Non-pigmented ciliary epithelial cell (primary cell): ENCODE measurements around the gene GATA1.
A peak's percentile ranks its signal among the peaks of the same experiment; 100 is the strongest.

Experiments
- DNase-seq: peaks from one replicate; pipeline ENCODE4 v3.0.0-alpha.2; 2010; ENCODE audit warnings: low read depth

Gene GATA1

DNA sequence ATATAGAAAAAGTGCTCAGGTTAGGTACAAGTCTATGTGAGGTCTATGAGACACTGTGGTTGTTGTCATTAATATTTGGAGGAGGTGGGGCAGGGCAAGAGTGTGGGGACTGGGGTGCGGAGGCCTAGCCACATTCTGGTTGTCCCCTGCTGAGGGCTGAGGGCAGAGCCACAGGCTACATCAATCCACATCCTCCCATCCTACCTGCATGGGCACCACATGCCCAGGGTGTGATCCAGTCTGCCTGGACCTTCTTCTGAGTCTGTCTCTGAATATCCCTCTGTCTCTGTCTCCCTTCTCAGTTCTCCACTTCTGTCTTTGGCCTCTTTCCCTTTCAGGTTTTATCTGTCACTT lies 1.2 kb upstream of the GATA1 start:
- DNase-seq, result no peak

DNA sequence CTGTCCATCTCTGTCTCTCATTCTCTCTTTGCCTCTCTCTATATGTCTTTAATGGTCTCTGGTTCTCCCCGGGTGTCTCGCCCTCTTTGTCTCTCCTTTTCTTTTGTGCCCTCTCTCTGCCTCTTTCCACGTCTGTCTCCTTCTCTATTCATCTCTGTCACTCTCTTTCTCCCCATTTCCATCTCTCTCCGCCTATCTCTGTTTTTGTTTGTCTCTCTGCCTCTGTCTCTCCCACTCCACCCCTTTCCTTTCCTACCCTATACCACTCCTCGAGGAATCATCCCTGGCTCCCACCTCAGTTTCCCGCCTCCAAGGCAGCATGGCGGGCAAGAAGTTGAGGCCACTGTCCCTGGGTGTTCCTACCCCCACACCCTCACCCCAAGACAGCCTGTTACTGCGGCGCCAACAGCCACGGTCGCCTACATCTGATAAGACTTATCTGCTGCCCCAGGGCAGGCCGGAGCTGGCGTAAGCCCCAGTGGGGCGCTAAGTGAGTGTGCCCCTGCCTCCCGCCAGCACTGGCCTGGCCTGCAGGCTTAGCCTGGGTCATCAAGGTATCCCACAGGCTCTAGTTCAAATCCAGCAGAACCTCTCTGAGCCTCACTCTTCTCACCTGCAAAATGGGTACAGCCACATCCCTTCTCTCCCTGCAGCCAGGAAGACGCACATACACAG lies 713 bp upstream of the GATA1 start:
- DNase-seq, result no peak

DNA sequence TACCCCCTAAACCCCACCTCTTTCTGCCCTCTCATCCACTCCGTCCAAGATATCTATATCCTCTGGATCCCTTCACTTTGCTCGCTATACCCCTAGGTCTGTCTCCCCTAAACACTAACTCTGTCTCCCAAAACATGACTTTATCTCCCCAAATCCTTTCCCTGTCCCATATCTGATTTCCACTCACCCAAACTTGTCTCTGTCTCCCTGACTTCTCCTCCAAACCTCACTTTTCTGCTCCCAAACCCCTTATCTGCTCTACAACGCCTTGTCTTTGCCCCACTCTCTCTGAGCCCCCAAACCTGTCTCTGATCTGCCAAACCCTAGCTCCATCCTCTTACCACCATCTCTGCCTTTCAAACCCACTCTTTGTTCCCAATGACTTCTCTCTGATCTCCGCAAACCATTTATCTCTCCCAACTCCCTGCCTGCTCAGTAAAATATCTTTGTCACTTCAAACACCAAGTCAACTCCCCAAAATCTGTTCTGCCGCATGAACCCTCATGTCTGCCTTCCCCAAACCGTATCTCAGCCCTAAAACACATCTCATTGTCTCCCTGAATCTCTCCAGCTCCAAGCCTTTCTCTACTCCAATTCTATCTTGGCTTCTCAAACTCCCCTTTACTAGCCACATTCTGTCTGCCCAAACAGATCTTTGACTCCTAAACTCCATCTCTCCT lies 575 bp downstream of the GATA1 start:
- DNase-seq, result no peak

DNA sequence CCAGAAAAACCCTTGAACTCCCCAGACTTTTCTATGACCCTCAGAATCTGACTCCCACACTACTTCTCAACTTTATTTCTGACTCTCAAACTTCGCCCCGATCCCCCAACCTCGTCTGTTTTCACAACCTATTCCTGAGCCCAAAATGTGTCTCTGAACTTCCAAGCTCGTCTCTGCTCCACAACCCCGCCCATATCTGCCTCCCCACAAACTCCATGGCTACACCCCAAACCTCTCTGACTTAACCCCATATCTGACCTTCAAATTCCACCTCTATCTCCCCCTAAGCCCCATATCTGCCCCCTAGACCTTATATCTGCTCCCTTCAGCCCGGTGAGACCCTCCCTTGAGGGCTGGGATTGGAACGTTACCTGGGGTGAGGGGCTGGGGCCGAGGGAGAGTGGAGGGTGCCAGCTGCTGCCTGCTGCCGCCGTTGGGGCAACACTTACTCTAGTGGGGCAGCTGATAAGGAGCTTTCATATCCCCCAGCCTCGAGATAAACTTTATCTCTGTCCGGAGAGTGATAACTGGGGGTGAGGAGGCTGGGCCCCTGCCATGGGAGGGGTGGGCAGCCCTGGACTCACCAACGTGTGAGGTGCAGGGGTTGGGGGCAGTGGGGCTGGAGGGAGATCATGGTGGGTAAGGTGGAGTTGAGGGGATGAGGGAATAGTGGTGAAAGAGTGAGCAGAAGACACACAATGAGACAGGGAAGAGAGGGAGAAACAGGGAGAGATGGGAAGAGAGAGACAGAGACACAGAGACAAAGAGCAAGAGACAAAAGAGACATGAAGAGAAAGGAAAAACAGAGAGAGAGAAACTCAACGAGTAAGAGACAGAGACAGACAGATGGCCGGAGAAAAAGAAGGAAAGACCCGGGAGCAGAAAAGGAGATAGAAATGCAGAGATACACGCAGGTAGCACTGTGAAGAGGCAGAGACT lies 1.4 kb downstream of the GATA1 start:
- no peak for DNase-seq

DNA sequence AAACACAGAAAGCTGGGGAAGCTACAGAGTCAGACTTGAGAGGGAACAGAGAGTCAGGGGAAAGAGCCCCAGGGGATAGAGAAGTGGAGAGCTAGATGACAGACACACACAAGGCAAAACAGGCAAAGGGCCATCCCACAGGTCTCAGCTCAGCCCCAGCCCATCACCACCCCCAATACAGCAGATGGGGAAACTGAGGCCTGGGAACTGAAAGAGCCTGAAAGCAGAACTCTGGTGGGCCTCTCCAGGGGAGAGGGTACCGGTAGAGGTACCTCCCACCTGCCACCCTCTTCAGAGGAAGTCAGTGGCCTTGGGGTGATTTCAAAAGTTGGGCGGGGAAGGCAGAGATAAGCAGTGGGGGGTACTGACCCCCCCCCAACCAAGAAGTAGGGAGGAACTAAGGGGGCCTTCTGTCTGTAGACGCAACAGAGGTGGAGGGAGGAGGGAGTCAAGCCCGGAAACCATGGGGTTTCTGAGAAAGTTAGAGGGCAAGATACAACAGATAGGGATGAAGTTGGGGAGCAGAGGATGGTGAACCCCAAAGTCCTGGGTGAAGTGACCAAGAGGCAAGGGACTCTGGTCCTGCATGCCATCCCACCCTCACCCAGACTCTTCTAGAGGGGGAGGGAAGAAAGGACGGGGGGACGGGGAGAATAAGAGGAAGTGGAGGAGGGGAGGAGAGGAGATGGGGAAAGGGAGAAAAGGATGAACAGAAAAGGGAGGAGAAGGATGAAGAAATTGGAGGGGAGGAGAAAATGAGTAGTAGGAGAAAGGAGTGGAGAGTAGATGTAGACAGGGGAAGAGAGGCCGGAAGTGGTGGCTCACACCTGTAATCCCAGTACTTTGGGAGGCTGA lies 3.2 kb downstream of the GATA1 start:
- no peak for DNase-seq

DNA sequence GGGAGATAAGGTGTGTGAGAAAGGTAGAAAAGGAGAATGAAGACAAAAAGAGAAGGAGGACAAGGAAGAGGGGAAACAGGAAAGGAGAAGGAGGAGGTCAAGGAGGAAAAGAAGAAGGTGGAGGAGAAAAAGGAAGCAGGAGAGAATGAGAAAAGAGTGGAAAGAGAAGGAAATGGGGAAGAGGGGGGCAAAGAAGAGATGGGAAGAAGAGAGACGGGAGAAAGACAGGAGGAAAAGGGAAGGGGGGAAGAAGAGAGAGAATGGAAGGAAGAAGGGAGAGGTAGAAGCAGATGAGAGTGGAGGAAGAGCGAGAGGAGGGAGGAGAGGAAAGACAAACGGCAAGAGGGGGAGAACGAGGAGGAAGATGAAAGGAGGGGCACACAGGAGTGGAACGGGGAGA lies 4.1 kb downstream of the GATA1 start:
- no peak for DNase-seq

DNA sequence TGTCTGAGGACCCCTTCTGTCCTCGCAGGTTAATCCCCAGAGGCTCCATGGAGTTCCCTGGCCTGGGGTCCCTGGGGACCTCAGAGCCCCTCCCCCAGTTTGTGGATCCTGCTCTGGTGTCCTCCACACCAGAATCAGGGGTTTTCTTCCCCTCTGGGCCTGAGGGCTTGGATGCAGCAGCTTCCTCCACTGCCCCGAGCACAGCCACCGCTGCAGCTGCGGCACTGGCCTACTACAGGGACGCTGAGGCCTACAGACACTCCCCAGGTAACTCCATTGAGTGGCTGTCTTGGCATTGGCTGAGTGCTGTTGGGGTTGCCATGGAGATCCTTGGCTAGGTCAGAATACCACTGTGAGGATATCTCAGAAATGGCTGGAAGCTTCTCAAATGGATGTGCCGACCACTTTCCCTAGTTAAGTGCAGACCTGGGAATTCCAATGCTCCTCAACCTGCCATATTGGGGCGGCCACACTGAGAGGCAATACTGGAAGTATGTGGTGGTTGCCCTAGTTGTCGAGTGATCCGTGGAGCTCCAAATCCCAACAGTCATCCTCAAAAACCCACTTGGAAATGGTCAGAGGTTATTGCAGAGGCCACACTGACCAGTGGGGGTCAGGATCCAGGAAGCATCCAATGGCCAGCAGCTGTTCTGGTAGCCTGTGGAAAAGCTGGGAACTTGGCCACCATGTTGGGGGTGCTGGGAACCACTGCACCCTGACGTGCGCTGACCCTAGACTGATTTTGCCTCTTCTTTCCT lies 4.9 kb downstream of the GATA1 start:
- no peak for DNase-seq

DNA sequence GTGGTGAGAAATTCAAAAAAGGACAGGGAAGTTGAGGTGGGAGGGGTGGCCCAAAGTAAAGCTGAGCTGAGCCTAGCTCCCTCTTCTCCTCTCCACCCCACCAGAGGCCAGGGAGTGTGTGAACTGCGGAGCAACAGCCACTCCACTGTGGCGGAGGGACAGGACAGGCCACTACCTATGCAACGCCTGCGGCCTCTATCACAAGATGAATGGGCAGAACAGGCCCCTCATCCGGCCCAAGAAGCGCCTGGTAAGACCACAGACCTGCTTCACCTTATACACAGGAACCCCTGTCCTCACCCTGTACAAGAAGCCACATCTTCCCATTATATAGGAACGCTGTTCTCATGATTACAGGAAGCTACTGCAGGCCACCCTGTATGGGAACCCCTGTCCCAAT lies 5.8 kb downstream of the GATA1 start:
- DNase-seq, result no peak

DNA sequence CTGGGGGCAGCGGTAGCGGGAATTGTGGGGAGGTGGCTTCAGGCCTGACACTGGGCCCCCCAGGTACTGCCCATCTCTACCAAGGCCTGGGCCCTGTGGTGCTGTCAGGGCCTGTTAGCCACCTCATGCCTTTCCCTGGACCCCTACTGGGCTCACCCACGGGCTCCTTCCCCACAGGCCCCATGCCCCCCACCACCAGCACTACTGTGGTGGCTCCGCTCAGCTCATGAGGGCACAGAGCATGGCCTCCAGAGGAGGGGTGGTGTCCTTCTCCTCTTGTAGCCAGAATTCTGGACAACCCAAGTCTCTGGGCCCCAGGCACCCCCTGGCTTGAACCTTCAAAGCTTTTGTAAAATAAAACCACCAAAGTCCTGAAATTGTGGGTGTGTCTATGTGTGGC lies 7.5 kb downstream of the GATA1 start:
- no peak for DNase-seq

DNA sequence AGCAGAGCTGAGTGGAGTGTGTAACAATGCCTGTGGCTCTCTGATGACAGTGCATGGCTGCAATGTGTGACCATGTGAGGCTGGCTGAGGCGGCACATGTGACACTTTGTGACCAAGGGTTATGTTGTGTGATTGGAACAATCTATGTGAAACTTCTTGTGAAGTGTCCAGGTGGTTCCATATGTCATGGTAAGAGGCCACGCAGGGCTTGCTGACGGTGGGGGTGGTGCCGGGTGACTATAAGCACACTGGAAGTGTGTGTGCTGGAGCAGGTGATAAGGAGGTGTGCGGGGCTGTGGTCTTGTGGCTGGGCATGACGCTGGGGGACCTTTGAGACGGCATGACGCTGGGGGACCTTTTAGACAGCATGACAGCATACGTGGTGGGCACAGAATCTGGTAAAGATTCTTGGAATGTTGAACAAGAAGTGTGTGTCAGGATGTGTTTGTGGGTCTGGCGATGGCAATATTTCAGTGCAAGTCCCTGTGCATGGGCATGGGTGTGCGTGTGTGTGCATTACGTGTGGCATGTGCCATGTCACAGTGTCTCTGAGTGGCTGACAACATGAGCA lies 8.0 kb downstream of the GATA1 start:
- no peak for DNase-seq

DNA sequence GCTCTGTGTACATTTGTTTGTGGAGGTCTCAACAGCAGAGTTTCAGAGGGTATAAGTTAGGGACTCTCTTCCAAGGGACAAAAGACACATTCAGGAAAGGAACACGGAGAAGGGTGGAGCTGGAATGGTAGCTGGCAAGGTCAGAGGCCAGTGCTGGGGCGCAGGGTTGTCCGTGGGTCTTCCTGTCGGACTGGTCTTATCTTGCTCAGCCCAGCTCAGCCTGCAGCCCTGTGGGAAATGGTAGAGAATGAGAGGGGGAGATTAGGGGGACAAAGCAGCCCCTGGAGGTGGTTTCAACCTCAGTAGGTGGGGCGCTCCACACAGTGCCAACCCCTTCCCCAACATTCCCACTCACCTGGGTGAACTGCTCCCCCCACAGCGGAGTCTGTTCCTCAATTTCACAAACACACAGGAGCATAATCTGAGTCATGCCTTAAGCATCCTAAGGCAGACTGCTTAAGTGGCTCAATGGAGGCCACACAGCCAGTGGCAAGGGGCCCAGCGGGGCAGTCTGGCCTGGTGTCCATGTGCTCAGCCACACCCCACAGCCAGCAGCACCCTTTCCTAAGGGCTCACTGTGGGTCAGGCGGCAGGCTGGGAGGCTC lies 8.6 kb downstream of the GATA1 start:
- peak; percentile 10 for DNase-seq

DNA sequence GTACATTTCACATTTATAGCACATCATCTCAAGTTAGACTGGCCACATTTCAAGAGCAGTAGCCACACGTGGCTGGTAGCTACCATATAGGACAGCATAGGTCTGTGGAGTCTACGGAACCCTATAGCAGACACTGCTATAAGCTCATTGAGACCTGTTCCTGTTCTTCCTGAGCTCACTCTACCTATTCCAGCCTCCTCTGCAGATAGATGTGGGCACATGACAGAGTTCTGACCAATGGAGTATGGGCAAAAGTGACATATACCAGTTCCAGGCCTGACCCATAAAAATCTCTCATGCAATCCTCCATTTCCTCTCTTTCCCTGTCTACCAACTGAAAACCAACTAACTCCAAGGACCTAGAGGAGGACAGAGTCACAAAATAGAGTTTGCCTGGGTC lies 11.9 kb downstream of the GATA1 start:
- no peak for DNase-seq

DNA sequence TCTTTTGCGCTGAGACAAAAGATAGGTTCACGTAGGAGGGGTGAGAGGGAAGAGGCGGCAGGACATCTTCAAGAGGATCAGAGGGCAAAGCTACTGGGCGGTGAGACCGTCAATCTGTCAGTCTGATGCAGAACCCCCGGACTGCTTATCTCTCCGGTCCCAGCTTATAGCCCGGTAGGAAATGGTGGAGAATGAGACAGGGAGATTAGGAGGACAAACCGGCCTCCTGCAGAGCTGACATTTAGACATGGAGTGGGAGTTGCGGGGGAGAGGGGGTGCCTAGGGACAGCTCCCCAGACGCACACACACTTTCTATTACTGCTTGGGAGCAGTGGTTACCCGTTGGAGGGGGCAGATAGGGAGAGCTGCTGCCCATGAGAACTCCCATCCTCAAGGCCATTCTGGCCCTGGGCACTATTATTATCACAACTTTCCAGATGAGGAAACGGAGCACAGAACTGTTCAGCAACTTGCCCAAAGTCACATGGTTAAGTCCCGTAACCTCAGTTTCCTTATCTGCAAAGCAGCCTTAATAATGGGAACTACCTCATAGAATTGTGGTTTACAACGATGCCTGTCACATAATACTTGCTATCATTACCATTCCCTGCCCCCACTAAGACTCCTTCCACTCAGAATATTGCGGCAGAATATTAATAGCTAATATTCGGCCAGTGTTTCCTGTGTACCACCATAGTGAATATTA lies 14.3 kb downstream of the GATA1 start:
- DNase-seq, result no peak

DNA sequence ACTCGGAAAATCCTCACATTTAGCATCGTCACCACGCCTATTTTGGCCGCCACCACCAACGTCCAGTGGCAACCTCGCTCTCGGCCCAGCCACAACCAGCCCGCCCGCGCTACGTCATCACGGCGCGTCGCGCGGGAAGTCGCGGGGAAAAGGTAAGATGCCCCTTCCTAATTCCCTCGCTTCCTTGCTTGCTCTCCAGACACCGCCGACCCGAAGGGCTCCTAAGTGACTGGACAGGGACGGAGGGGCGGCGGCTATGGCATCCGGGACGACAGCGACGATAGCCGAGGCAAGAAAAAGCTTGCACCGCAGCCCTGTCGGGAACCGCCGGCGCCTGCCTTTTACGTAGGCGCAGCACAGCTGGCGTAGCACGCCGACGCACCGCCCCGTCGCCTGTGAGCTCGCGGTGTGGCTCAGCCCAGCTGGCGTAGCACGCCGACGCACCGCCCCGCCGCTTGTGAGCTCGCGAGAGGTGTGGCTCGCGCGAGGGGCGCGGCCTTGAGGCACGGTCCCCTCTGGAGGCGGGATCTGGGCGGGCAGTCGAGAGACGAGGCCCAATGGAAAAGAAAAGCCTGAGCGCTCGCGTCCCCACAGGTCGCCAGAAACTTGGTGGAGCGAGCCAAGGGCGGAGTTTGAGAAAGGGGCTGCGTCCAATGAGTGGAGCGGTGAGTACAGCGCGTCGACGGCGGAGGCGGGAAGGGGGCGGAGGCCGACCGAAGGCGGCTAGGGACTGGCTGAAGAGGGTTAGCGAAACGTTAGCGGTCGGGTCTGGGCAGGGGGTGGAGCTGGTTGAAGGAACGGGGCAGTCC lies 15.1 kb downstream of the GATA1 start, which contains the start of gene HDAC6:
HDAC6 (plus strand) TSS at position 788 of the 809 bp plus-strand sequence. CDS start 626 bp downstream, outside the sequence.
- DNase-seq, result peak; percentile 93

DNA sequence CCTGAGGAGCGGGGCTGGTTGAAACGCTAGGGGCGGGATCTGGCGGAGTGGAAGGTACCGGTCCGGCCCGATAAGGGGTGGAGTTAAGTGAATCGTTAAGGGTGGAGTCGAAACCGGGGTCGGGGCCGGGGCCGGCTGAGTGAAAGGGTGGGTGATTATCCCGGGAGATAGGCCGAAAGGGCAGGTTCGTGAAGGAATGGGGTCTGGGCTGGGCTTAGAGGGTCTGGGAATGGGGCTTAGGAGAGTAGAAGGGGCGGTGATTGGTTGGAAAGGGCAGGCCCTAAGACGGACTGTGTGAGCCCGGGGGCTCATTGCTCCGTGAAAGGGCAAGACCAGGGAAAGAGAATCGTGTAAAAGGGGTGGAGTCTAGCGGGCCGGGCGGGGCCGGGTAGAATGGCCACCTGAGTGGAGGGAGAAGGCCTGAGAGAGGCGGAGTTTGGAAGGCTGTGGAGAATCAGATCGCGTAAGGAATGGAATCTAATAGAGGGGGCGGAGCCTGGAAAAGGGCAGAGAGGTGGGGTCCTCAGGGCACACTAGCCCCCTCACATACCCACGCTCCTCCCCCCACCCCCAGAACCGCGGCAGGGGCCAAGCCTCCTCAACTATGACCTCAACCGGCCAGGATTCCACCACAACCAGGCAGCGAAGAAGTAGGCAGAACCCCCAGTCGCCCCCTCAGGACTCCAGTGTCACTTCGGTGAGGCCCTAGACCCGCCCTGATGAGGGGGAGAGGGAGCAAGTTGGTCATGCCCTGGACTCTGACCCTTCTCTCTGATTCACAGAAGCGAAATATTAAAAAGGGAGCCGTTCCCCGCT lies 15.9 kb downstream of the GATA1 start:
- peak; percentile 36 for DNase-seq

DNA sequence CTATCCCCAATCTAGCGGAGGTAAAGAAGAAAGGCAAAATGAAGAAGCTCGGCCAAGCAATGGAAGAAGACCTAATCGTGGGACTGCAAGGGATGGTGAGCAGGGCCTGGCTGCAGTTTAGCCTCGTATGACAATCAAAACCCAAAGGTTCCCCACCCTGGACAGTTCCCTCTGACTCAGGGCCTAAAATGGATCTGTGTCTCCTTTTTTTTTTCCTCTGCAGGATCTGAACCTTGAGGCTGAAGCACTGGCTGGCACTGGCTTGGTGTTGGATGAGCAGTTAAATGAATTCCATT lies 16.5 kb downstream of the GATA1 start:
- DNase-seq, result no peak

DNA sequence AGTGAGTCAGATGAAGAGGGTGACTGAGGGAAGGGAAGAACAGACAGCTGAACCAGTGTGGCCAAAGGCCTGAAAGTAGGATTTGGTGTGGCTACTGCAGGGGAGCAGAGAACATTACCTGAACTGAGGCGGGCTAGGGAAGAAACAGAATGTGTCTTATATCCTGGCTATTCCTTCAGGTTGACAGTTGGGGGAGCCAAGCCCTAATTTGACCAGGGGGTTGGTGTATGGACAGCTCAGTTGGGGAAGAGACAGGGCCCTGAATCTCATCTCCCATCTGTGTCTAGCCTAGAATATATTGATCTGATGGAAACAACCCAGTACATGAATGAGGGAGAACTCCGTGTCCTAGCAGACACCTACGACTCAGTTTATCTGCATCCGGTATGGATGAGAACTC lies 19.7 kb downstream of the GATA1 start:
- DNase-seq, result no peak

DNA sequence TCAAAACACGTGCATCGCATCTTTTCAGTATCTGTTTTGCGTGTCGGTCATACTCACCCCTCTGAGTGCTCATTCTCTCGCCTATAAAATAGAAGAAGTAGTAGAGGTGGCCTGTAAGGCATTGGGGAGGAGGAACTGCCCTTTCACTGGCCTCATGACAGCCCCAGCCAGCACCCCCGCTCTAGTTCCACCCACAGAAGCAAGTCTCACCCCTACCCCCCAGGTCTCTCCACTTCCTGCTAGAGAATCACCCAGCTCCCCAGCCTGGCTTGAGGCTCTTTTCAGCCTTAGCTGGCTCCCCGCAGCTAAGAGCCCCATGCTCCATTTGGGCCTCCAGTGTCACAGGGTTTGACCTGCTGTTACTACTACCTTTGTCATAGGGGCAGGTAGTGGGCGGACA lies 27.3 kb downstream of the GATA1 start:
- no peak for DNase-seq
